T-helper 2 cell treated with Interferon-gamma antibody and Interleukin-4, amounts not matched to agents 5 μg/mL and 100 μg/mL, for 36 hours (primary cell): ENCODE data around the gene FOXK2.
"Not testable (repeated sequence)": the region's sequence is repeated elsewhere in the genome, so short reads cannot be mapped to it uniquely, and the experiment has no call there.

Experiments
- DNase-seq: peaks from one replicate; pipeline ENCODE4 v3.0.0; 2021; ENCODE audit warnings: low spot score
- H3K27ac Mint-ChIP-seq: one replicate; pipeline ENCODE4 v1.8.0; 2021; ENCODE audit warnings: mild to moderate bottlenecking, mixed read lengths
- H3K27me3 Mint-ChIP-seq: one replicate; pipeline ENCODE4 v1.8.0; 2021; ENCODE audit warnings: low read depth, mixed read lengths
- H3K36me3 Mint-ChIP-seq: one replicate; pipeline ENCODE4 v1.8.0; 2021; ENCODE audit warnings: low read depth, mixed read lengths
- H3K4me1 Mint-ChIP-seq: one replicate; pipeline ENCODE4 v1.8.0; 2021; ENCODE audit warnings: low read depth, mixed read lengths
- H3K4me3 Mint-ChIP-seq: one replicate; pipeline ENCODE4 v1.8.0; 2022; ENCODE audit warnings: mild to moderate bottlenecking, moderate library complexity, mixed read lengths
- H3K9me3 Mint-ChIP-seq: one replicate; pipeline ENCODE4 v1.8.0; 2021; ENCODE audit warnings: mixed read lengths

FOXK2 gene

DNA sequence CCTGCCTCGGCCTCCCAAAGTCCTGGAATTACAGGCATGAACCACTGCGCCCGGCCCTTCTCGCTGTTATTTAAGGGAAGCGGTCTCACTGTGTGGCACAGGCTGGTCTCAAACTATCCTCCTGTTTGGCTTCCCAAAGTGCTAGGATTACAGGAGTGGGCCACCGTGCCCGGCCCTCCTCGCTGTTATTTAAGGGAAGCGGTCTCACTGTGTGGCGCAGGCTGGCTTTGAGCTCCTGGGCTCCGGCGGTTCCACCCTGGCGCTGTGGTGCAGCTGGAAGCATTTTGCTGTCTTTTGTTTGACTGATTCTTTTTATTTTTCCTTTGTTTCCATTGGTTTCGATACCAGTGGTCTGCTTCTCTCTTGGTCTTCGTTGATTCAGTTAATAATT, 40.7 kb downstream of the FOXK2 start:
- DNase-seq = no peak
- Mint-ChIP-seq H3K36me3 (peaks cover 7% of the 10 kb centered on the region), H3K4me3 (no peak overlapping the region), H3K9me3 (no peaks in the 10 kb centered on the region), H3K4me1 (peaks cover 6% of the 10 kb centered on the region), H3K27ac (no peak overlapping the region), H3K27me3 (no peaks in the 10 kb centered on the region)

DNA sequence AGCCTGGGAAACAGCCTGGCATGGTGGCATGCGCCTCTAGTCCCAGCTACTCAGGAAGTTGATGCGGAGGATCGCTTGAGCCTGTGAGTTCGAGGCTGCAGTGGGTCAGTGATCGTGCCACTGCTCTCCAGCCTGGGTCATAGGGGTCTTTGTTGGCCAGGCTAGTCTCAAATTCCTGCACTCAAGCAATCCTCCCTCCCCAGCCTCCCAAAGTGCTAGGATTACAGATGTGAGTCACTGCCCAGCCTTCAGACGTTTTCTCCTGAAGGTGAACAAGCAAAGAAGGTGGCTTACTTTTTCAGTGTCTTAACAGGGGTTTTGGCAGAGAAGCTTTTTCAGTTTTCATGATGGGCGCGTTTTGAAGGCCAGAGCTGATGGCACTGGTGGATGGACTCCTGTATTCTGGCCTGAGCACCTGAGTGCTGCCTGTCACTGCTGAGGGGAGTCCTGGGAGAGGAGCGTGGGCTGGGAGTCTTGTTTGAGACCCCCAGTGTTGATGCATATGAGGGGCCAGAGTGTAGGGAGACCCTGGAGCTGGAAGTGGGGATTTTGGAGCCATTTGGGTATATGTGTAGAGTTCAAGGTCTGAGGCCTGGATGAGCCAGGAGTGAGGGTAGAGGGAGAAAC, 41.4 kb downstream of the FOXK2 start:
- H3K9me3 Mint-ChIP-seq = no peaks in the 10 kb centered on the region
- peaks cover 13% of the 10 kb centered on the region for H3K36me3 Mint-ChIP-seq
- no peak for DNase-seq
- no peaks in the 10 kb centered on the region for H3K27me3 Mint-ChIP-seq
- H3K4me3 Mint-ChIP-seq = no peak overlapping the region
- H3K4me1 Mint-ChIP-seq = peaks cover 6% of the 10 kb centered on the region
- H3K27ac Mint-ChIP-seq = peak overlapping the region; percentile 33

DNA sequence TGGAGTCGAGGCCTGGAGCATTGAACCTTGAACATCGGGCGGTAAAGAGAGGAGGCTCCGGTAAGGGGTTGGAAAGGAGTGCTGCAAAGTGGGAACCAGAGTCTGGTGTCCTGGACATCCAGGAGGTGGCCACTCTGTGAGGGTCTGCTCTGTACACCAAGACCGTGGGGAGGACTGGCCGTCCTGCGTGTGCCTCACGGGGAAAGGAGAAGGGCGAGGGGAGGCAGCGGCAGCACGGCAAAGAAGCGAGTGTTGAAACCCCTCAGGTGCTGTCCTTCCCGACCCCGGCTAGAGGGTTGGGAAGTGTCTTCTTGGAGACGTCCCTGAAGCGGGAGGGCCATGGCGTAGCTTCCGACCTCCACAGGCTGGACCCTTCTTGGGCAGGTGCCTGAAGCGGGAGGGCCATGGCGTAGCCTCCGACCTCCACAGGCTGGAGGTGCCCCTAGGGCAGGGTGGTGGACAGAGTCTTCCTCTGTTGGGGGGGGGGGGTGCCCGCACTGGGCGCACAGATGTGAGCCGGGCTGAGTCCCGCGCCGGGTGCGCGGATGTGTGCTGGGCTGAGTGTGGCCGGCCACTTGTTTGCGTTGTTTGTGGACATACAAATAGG, 42.0 kb downstream of the FOXK2 start:
- Mint-ChIP-seq H3K36me3 (peaks cover 13% of the 10 kb centered on the region), H3K4me1 (peaks cover 6% of the 10 kb centered on the region), H3K27ac (no peak overlapping the region), H3K27me3 (no peaks in the 10 kb centered on the region), H3K4me3 (no peak overlapping the region), H3K9me3 (no peaks in the 10 kb centered on the region)
- no peak for DNase-seq

DNA sequence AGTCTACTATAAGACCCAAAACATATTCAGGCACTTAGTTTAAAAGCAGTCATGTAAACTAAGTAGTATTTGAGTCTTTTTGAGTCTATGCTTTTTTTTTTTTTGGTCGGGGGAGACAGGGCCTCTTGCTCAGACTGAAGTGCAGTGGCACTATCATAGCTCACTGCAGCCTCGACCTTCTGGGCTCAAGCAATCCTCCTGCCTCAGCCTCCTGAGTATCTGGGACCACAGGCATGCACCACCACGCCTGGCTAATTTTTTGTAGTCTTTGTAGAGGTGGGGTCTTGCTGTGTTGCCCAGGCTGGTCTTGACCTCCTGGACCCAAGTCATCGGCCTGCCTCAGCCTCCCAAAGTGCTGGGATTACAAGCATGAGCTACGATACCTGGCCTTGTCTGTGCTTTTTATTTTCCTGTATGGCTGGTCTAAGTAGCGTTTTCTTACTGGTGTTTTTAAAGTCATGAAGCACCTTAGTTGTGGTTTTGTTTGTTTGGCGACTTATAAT, 43.2 kb downstream of the FOXK2 start:
- not testable (repeated sequence) for H3K4me1 Mint-ChIP-seq, DNase-seq, H3K4me3 Mint-ChIP-seq, H3K27ac Mint-ChIP-seq, H3K27me3 Mint-ChIP-seq, H3K9me3 Mint-ChIP-seq
- H3K36me3 Mint-ChIP-seq = peaks cover 17% of the 10 kb centered on the region

DNA sequence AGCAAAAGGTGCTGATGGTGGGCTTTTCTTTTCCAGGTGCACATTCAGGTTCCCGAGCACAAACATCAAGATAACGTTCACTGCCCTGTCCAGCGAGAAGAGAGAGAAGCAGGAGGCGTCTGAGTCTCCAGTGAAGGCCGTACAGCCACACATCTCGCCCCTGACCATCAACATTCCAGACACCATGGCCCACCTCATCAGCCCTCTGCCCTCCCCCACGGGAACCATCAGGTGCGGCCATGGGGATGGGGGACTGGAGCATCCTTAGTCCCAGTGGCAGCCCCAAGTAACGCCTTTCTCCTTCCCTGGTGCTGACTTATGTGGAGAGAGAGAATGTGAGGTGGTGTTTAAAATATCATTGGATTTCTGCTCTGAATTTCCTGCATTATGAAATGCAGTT, 43.8 kb downstream of the FOXK2 start:
- no peaks in the 10 kb centered on the region for H3K27me3 Mint-ChIP-seq
- no peak overlapping the region for H3K4me3 Mint-ChIP-seq
- no peak overlapping the region for H3K27ac Mint-ChIP-seq
- peaks cover 6% of the 10 kb centered on the region for H3K4me1 Mint-ChIP-seq
- H3K9me3 Mint-ChIP-seq = no peaks in the 10 kb centered on the region
- H3K36me3 Mint-ChIP-seq = peaks cover 19% of the 10 kb centered on the region
- DNase-seq = no peak

DNA sequence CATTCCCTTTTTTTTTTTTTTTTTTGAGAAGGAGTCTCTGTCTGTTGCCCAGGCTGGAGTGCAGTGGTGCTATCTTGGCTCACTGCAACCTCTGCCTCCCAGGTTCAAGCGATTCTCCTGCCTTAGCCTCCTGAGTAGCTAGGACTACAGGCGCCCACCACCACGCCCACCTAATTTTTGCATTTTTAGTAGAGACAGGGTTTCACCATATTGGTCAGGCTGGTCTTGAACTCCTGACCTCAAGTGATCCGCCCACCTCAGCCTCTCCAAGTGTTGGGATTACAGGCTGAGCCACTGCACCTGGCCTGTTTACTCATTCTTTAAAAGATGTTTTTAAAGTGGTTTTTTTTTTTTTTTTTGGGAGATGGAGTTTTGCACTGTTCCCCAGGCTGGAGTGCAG, 44.2 kb downstream of the FOXK2 start:
- not testable (repeated sequence) for H3K9me3 Mint-ChIP-seq, H3K4me1 Mint-ChIP-seq, H3K4me3 Mint-ChIP-seq, H3K27me3 Mint-ChIP-seq, DNase-seq, H3K27ac Mint-ChIP-seq
- peaks cover 22% of the 10 kb centered on the region for H3K36me3 Mint-ChIP-seq

DNA sequence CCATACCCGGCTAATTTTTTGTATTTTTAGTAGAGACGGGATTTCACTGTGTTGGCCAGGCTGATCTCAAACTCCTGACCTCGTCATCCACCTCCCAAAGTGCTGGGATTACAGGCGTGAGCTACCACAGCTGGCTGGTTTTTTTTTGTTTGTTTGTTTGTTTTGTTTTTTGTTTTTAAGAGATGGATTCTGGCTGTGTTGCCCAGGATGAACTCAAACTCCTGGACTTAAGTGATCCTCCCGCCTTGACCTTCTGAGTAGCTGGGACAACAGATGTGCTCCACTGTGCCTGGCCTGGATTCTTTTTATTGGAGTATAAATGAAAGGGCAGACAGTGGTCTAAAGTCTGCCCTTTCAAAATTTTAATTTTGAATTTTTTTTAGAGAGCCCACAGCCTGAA, 44.7 kb downstream of the FOXK2 start:
- no peak for DNase-seq
- Mint-ChIP-seq H3K9me3 (no peaks in the 10 kb centered on the region), H3K27ac (no peak overlapping the region), H3K4me1 (peaks cover 6% of the 10 kb centered on the region), H3K4me3 (no peak overlapping the region), H3K27me3 (no peaks in the 10 kb centered on the region), H3K36me3 (peaks cover 24% of the 10 kb centered on the region)

DNA sequence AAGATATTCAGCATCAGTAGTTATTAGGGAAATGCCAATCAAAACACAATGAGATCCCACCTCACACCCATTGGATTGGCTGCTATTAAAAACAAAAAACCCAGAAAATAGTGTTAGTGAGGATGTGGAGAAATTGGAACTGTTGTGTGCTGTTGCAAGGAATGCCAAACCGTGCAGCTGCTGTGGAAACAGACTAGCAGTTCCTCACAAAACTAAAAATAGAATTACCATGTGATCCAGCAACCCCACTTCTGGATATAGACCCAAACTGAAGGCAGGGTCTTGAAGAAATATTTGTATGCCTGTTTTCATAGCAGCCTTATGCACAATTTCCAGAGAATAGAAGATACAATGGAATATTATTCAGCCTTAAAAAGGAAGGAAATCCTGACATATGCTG, 46.0 kb downstream of the FOXK2 start:
- peaks cover 28% of the 10 kb centered on the region for H3K36me3 Mint-ChIP-seq
- H3K4me1 Mint-ChIP-seq = peaks cover 6% of the 10 kb centered on the region
- no peaks in the 10 kb centered on the region for H3K27me3 Mint-ChIP-seq
- H3K4me3 Mint-ChIP-seq = no peak overlapping the region
- no peak overlapping the region for H3K27ac Mint-ChIP-seq
- H3K9me3 Mint-ChIP-seq = no peaks in the 10 kb centered on the region
- DNase-seq = no peak

DNA sequence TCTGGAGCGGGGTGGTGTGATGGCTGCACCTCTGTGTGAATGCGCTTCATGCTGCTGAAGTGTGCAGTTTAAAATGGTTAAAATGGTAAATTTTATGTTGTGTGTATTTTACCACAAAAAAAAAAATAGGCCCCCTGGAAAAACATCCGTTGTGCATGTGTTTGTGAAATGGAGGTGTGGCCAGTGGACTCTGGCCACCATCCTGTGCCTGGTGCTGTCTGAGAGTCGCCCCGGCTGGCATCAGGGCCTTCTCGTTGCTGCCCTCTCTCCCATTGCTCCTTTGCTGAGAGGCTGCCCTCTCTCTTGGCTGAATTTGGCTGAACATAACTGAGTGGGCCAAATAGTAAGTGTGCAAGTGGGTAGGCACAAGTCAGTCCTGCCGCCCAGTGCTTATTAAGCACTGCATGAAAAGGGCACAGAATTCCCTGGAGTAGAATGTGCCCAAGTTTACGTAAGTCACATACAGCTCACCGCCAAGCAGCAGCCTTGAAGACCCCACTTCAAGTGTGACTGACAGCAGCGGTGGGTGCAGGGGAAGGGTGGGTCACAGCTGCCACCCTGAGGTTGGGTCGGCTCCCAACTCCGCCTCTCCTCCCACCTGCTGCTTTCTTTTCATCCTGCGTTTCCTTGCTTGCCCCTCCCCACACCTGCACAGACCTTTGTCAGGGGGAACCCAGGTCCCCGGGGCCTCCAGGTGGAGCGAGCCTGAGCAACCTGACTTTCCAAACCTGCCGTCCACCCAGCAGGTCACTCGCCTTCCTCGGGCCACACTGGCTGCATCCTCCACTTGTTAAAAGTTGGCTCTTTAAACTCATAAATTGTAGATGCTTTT, 46.8 kb downstream of the FOXK2 start:
- Mint-ChIP-seq H3K36me3 (peaks cover 30% of the 10 kb centered on the region), H3K27me3 (no peaks in the 10 kb centered on the region), H3K27ac (no peak overlapping the region)

DNA sequence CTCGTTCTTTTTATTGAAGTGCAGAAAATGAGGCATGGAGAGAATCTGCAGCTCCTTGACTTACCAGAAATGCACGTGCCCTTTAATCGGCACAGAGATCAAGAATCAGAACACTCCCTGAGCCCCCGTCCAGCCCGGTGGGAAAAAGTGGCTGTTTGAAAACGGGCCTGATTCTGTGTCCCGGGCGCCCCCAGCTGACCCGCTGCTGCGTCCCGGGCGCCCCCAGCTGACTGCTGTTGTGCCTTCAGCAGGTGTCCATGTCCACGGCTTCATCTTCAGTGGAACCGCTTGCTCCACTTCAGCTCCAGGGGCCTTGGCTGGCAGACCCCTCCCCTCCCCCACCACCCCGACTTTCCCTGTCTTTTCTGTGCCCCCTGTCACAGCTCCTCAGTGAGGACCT, 47.8 kb downstream of the FOXK2 start:
- Mint-ChIP-seq H3K27ac (no peak overlapping the region), H3K9me3 (no peaks in the 10 kb centered on the region), H3K4me3 (no peak overlapping the region), H3K27me3 (no peaks in the 10 kb centered on the region), H3K36me3 (peaks cover 35% of the 10 kb centered on the region), H3K4me1 (no peaks in the 10 kb centered on the region)
- DNase-seq = no peak

More for the DNA sequence above, 46.8 kb downstream of the FOXK2 start:
- Mint-ChIP-seq H3K9me3 (no peaks in the 10 kb centered on the region), H3K4me1 (peaks cover under 1% of the 10 kb centered on the region), H3K4me3 (no peak overlapping the region)
- no peak for DNase-seq

DNA sequence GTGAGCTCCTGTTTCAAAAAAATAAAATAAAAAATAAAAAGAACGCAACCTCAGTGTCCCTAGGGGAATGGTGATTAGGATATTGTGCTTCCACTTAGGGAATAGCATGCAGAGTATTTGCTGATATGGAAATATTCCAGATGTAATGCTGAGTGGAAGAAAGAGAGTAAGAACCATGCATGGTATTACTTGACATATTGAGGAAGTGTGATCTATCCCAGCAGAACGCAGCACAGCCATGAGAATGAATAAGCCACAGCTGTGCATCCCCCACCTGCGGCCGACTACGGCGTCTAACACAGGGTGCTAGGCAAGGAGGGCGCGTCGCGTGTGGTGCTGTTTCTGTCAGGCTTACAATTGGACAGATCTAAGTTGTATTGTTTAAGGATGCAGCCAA, 49.5 kb downstream of the FOXK2 start:
- no peaks in the 10 kb centered on the region for H3K4me1 Mint-ChIP-seq
- H3K4me3 Mint-ChIP-seq = no peak overlapping the region
- DNase-seq = no peak
- H3K9me3 Mint-ChIP-seq = no peaks in the 10 kb centered on the region
- no peak overlapping the region for H3K27ac Mint-ChIP-seq
- H3K36me3 Mint-ChIP-seq = peaks cover 32% of the 10 kb centered on the region
- H3K27me3 Mint-ChIP-seq = no peaks in the 10 kb centered on the region

DNA sequence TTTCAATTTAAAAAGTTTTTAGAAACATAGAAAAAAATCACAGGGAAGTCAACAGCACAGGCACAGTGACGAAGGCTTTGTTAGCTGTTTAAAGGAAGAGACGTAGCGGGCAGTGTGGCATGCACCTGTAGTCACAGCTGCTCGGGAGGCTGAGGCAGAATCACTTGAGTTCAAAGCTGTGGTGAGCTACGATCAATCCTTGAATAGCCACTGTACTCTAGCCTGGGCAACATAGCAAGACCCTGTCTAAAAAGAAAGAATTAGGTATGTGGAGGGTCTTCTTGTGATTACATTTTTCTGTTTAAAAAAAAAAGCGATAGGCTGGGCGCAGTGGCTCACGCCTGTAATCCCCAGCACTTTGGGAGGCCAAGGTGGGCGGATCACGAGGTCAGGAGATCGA, 50.1 kb downstream of the FOXK2 start:
- DNase-seq = no peak
- no peaks in the 10 kb centered on the region for H3K27me3 Mint-ChIP-seq
- no peak overlapping the region for H3K4me3 Mint-ChIP-seq
- H3K4me1 Mint-ChIP-seq = no peaks in the 10 kb centered on the region
- no peak overlapping the region for H3K27ac Mint-ChIP-seq
- H3K9me3 Mint-ChIP-seq = no peaks in the 10 kb centered on the region
- peaks cover 32% of the 10 kb centered on the region for H3K36me3 Mint-ChIP-seq

DNA sequence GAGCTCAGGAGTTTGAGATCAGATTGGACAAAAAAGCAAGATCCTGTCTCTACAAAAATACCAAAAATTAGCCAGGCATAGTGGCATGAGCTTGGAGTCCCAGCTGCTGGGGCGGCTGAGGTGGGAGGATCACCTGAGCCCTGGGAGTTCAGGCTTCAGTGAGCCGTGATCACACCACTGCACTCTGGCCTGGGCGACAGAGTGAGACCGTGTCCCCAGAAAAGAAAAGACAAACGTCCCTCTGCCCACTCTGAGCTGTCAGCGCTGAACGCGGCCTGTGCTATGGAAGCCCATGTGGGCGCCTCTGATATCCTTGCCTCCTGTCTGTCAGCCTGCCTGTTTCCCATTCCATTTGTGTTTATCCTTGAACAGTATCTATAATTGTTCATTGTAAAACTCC, 50.7 kb downstream of the FOXK2 start:
- H3K27ac Mint-ChIP-seq = no peak overlapping the region
- H3K4me3 Mint-ChIP-seq = no peak overlapping the region

DNA sequence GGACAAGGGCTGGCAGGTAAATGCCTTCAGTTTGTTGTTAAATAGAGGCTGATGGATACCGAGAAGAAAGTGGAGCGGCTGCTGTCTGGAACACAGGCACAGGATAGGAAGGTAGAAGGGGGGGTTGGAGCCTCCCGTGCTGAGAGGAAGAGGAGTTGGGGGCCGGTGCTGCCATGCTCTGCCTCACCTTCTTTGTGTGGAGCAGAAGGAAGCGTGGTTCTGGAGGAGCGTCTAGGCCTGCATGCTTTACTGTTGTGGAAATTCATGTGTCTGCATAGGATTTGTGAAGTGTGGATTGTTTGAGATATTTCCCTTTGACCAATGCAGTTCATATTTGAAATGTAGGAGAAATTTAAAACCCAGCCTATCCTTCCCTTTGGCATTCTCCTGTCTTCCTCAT, 52.3 kb downstream of the FOXK2 start:
- no peak overlapping the region for H3K4me3 Mint-ChIP-seq
- peaks cover 29% of the 10 kb centered on the region for H3K36me3 Mint-ChIP-seq
- no peak overlapping the region for H3K27ac Mint-ChIP-seq

More for the DNA sequence above, 50.7 kb downstream of the FOXK2 start:
- DNase-seq = no peak
- no peaks in the 10 kb centered on the region for H3K4me1 Mint-ChIP-seq
- H3K27me3 Mint-ChIP-seq = no peaks in the 10 kb centered on the region
- H3K36me3 Mint-ChIP-seq = peaks cover 31% of the 10 kb centered on the region
- H3K9me3 Mint-ChIP-seq = no peaks in the 10 kb centered on the region

More for the DNA sequence above, 52.3 kb downstream of the FOXK2 start:
- Mint-ChIP-seq H3K27me3 (no peaks in the 10 kb centered on the region), H3K9me3 (no peaks in the 10 kb centered on the region), H3K4me1 (no peaks in the 10 kb centered on the region)
- DNase-seq = no peak
